HG03520 (cell line): ENCODE data around the gene ELF5.

Experiments
- ATAC-seq: cut with Tn5 transposase; IDR thresholded peaks from one replicate; pipeline ENCODE4 v1.9.1; 2021; ENCODE audit warnings: mild to moderate bottlenecking, moderate library complexity; ENCODE audit not compliant: unreplicated experiment

Gene ELF5

GRCh38 chr11:34458525-34458924, 55.1 kb downstream of the ELF5 start:
- ATAC-seq, result no peak

- no peak for ATAC-seq
These were observed 56.0 kb downstream of the ELF5 start for GRCh38 chr11:34457607-34458006.

GRCh38 chr11:34454308-34455032, 59.1 kb downstream of the ELF5 start:
- ATAC-seq, result no peak

GRCh38 chr11:34451053-34451452, 62.5 kb downstream of the ELF5 start:
- no peak for ATAC-seq

- no peak for ATAC-seq
These were observed 64.6 kb downstream of the ELF5 start for GRCh38 chr11:34449013-34449412.

- ATAC-seq, result no peak
These were observed 65.2 kb downstream of the ELF5 start for GRCh38 chr11:34448223-34448994.

GRCh38 chr11:34447044-34447443, 66.5 kb downstream of the ELF5 start:
- no peak for ATAC-seq

GRCh38 chr11:34446386-34446785, 67.2 kb downstream of the ELF5 start:
- ATAC-seq, result no peak

GRCh38 chr11:34445956-34446355, 67.6 kb downstream of the ELF5 start:
- no peak for ATAC-seq

- ATAC-seq, result no peak
These were observed 69.2 kb downstream of the ELF5 start for GRCh38 chr11:34444428-34444827.

GRCh38 chr11:34443136-34443535, 70.5 kb downstream of the ELF5 start:
- no peak for ATAC-seq

GRCh38 chr11:34441814-34442213, 71.8 kb downstream of the ELF5 start:
- no peak for ATAC-seq

- ATAC-seq, result no peak
These were observed 73.9 kb downstream of the ELF5 start for GRCh38 chr11:34439610-34440198.

- ATAC-seq, result peak; percentile 97
These were observed 74.8 kb downstream of the ELF5 start, which contains the start of gene CAT for GRCh38 chr11:34438529-34439507. TSS of gene CAT (plus strand) at chr11:34438934. CDS start at chr11:34439014, 80 bp downstream.

- ATAC-seq, result no peak
These were observed 76.1 kb downstream of the ELF5 start for GRCh38 chr11:34437224-34438125.

- ATAC-seq, result no peak
These were observed 79.7 kb downstream of the ELF5 start for GRCh38 chr11:34433899-34434298.

- no peak for ATAC-seq
These were observed 80.8 kb downstream of the ELF5 start for GRCh38 chr11:34432822-34433221.

- ATAC-seq, result no peak
These were observed 81.6 kb downstream of the ELF5 start for GRCh38 chr11:34431979-34432378.
